GM12873 (cell line): Measurements from ENCODE around the gene MACO1.
A peak's percentile ranks its signal among the peaks of the same experiment; 100 is the strongest.
"Not testable (repeated sequence)": the region's sequence is repeated elsewhere in the genome, so short reads cannot be mapped to it uniquely, and the experiment has no call there.

Experiments
- CTCF ChIP-seq: IDR thresholded peaks from 2 replicates; pipeline ENCODE4 v1.5.1; 2012; ENCODE audit warnings: low read depth, mild to moderate bottlenecking, moderate library complexity, low read length, control low read depth; ENCODE audit not compliant: insufficient read depth; ENCODE audit errors: missing control alignments

Gene MACO1

GRCh38 chr1:25430073-25430966, at the start of gene MACO1:
Gene MACO1, plus strand, starts transcription at chr1:25430897. Its CDS starts 202 bp downstream, at chr1:25431099.
- TF ChIP-seq CTCF: no peak

- TF ChIP-seq CTCF: no peak
These were observed 37.9 kb upstream of the MACO1 start for GRCh38 chr1:25392841-25393240.

- TF ChIP-seq CTCF: peak; percentile 36
These were observed 27.5 kb upstream of the MACO1 start for GRCh38 chr1:25402947-25403803.

GRCh38 chr1:25420715-25421114, 10.0 kb upstream of the MACO1 start, which contains the start of gene RHCE:
Gene RHCE, minus strand, starts transcription at chr1:25420825. Its CDS starts 39 bp downstream, at chr1:25420786.
- TF ChIP-seq CTCF: not testable (repeated sequence)

- no peak for TF ChIP-seq CTCF
These were observed 5.3 kb upstream of the MACO1 start for GRCh38 chr1:25425098-25426085.

- TF ChIP-seq CTCF: no peak
These were observed 3.0 kb upstream of the MACO1 start for GRCh38 chr1:25427696-25428095.
